HG03354 (cell line): Measurements from ENCODE around the gene PTCHD1.

ENCODE experiments used
- ATAC-seq: cut with Tn5 transposase; IDR thresholded peaks from one replicate; pipeline ENCODE4 v1.9.1; 2021; ENCODE audit warnings: mild to moderate bottlenecking; ENCODE audit not compliant: unreplicated experiment, poor library complexity, severe bottlenecking

Gene PTCHD1

DNA sequence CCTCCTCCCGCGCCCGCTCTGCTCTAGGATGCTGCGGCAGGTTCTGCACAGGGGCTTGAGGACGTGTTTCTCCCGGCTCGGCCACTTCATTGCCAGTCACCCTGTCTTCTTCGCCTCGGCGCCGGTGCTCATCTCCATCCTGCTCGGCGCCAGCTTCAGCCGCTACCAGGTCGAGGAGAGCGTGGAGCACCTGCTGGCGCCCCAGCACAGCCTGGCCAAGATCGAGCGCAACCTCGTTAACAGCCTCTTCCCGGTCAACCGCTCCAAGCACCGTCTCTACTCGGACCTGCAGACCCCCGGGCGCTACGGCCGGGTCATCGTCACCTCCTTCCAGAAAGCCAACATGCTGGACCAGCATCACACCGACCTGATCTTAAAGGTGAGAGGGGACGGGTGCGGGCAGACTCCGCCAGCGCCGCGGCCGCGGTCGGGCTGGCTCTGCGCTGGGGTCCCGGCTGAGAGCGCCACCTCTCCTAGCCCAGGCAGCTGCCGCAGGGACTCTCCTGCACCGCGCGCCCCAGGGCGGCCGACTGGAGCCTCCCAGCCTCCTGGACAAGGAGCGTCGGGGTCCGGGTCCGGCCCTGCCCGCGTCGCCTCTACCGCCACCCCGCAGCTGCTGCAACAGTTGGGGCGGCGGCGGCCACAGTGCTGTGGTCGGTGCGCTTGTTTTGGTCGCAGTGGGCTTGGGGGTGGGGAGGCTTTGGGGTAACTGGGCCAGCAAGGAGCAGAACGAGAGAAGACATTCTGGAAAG is at the start of gene PTCHD1:
PTCHD1 (plus strand) TSS at position 2 of the 752 bp plus-strand sequence; CDS start at position 29, 27 bp downstream.
- no peak for ATAC-seq

DNA sequence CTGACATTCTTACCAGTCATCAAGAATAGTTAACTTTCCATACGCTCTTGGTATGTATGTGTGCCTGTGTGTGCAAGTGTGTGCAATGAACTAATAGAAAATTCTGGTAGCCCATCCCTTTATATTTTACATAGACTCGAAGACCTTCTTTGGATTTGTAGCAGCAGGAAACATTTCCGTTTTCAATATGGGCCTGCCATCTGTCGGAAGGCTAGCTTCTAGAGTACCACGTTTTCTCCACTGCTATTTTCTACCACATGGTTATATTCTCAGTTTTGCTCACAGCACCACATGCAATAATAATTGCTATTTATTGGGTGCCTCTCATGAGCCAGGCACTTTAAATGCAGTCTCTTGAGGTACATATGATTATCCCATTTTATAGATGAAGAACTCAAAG is 47.9 kb upstream of the PTCHD1 start:
- ATAC-seq = no peak

DNA sequence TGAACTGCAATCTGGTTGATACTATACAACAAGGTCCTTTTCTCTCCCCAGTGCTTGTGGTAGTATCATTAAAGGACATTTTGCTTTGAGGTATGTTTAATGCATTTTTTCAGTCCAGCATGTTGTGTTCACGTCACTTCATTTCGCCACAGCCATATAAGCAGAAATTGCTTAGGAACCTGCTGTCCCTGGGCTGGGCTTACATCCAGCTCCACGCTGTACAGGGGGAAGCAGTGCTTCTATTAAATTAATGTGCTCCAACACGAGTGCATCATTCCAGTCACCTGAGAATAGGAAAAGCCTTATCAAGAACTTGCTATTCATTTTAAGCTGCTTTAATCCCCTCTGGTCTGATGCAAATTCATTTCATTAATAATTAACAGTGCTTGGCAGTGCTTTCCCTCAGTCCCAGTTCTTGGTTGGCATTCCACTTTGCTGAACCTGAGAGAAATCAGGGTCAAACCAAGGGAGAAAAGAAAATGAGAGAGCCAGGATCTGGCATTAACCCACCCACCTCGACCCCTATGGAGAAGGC is 47.4 kb upstream of the PTCHD1 start:
- no peak for ATAC-seq

DNA sequence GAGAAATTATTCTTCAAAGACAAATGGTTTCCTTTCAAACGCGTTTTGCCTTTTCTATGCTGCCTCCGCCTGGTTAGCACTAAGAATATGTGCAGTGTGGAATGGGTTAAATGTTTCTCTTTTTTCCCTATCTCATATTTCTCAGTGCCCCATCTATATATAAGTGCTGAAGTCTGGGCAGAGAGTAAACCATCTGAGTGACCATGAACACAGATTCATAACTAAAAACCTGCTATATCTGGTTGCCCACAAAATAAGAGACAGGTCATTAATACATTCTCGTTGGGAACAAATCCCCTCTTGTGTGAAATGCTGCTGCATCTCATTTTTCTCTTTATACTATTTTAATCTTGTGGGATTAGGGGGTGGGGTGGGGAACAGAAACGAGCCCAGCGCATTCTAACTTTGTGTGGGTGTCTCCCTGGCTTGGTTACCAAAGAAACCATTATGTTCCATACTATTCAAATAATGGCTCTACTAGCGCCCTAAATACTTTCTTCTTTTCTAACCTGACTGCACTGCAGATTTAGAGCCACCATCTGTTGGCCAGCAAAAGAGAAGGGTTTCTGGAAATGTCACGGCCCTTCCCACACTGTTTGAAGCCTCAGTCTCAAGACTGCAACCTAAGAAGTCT is 42.2 kb upstream of the PTCHD1 start:
- ATAC-seq = no peak

DNA sequence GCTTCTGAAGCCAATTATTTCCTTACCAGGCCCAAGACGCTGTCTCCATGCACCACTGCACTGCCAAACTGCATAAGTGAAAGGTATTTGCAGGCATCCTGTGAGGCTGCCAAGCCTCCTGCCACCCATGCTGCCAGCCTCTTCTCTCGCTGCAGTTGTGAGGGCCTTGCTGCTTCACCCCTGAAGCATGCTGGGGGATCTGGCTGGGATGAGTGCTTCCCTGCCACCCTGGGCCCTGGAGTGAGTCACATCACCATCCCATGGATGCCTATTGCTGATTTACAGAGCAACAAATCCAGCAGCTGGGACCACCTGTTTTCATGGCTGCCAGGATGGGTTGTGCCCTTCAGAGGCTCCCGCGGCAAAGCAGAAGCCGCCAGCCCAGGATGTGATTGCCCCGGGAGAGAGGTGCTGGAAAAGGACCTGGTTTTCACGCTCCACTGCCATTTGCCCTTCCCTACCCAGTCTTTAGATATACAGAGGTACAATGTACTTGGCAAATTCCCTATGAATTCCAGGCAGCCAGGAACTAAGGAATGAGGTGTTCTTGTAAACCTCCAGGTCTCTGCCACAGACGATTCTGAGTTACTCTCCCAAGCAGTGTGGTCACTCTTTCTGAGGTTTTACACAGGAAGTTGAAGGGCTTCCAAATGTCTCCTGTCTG is 41.5 kb upstream of the PTCHD1 start:
- ATAC-seq = no peak

DNA sequence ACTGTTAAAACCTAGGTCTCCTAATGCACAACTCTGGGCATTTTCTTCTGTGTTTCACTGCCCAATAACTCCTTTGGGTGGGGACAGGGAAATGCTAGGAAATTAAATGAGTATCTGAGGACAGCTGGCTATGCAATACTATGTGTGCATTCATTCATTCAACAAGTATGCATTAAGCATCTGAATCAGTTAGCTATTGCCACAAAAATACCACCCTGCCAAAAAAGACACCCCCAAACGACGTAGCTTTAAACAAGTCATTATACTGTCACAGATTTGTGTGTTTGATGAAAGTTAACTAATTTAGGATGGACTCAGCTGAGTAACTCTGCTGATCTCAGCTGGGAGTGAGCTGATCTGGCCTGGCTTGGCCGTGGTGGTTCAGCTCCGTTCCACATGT is 29.8 kb upstream of the PTCHD1 start:
- no peak for ATAC-seq

DNA sequence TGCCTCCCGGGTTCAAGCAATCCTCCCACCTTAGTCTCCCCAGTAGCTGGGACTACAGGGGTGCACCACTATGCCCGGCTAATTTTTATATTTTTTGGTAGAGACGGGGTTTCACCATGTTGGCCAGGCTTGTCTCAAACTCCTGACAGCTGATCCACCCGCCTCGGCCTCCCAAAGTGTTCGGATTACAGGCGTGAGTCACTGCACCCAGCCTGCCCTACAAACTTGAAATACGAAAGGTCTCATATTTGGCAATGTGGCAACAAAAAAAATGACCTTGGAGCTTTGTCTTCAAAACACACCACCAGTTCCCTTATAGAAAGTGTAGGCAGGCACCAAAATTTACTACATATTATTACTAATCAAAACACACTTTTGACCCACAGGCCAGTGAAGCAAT is 22.9 kb upstream of the PTCHD1 start:
- ATAC-seq = no peak

DNA sequence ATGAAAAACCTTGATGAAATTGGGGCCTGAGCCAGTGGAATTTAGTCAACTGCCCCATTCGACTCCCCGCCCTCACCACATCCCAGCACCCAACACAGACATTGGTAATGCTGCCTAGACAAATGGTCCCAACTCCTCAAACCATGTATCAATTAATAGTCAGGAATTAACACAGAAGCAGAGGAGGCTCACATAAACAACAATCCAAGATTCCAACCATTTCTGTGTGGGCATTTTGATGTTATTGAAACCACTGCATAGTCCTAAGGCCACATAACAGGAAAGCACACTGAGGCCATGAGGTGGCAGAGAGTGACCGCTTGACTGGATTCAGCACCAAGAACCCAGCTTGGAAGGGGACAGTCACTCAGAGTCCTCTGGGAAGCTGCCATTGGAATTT is 22.5 kb upstream of the PTCHD1 start:
- ATAC-seq = no peak

DNA sequence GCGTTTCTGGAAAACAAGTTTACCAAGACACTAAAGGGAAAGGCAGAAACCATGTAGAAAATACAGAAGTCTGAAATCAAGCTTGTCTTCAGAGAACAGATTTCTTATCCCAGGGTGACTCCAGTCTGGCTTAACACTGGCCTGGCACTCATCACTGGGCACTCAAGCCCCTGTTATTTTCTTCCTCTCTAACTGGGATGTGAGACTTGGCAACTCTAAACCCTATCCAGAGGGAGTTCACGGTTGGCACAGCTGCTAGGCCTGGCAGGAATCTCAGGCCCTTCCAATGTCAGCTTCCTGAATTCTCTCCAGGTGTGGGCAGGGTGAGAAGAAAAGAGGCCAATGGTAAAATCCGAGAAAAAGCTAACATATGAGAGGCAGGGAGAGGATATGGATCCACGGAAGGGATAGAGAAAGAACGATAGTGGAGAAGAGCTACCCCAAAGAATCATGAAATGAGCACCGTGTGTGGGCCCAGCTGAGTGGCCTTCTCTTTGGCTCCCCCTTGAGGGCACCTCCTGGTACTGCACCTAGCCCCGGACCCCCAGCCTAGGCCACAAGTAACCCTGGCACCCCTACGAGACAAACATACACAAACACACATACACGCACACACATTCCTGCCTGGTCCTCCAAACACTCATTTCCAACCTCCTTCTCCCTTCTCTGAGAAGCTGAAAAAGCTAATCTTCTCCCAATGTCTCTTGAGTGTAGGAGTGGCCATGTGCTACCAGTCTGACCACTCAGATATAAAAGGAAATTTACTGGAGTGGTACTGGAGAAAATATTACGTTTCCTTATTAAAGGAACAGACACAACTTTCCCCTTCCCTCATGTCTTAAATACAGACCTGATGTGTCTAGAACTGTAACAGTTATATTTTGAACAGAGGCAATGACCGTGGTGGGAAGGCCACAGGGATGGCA is 16.6 kb upstream of the PTCHD1 start:
- ATAC-seq = peak; percentile 92

DNA sequence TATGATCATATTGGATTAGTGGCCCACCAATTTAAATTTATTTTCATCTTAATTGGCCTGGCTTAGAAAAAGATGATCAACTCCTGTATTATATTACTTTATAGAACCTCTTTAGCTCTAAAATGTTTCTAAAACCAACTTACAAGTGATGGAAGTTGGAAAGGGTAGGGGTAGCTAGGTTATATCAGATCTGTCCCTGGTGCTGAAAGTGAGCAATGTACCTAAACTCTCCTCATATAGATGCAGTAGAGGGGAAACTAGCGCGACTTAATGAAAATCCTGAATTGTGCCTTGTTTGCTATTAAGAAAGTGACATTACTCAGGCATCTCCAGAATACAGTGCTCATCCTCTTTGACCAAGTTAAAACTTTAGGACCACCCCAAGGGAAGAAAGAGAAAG is 7.5 kb upstream of the PTCHD1 start:
- ATAC-seq = no peak

DNA sequence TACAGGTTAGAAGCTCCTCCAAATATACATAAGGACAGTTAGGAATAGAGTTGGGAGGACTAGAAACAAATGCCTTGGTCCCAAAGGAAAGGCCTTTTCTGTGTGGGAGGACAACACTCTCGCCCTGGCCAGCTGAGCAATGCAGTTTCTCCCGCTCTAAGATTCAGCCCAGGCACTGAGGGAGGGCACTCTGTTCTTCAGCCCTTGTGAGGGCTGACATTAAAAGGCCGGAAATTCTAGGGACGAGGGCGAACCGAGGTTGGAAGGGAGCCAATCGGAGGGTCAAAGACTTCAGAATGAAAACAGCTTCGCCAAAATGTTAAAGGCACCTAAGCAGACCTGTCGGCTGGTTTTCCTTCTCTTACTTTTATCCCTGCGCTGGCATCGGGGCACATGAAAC is 2.9 kb upstream of the PTCHD1 start:
- no peak for ATAC-seq

DNA sequence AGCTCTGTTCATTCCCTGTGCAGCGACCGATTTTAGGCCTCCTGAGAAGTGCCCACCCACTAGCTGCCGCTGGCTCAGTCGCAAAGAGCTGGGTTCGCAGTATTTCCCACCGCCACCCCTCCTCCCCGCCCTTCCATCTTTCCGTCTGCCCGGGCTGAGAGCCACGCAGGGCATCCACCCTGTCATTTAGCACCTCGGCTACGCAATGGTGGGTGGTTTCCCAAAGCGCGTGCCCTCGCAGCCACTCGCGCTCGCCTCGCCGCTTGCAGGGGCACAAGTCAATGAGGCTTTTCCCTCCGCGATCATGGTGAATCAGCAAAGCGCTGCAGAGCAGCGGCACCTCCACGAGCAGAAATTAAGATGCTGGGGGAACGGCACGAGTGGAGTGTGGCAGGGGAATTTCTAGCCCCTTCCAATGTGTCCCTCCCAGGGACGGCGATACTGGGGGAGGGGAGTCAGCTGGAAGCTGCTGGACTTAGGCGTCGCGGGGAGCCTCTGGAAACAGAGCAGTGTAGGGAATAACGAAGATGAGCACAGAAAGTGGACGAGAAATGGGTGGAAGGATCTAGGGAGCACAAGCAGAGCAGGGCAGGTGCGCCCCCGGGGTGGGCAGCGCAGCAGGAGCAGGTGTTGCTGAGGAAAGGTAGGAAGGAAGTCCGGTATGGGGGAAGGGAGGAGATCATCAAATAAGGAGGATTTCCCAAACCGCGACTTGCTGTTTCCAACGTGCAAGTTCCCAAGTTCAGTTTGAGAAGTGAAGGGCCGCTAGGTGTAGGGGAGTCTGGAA is 2.4 kb upstream of the PTCHD1 start:
- no peak for ATAC-seq

DNA sequence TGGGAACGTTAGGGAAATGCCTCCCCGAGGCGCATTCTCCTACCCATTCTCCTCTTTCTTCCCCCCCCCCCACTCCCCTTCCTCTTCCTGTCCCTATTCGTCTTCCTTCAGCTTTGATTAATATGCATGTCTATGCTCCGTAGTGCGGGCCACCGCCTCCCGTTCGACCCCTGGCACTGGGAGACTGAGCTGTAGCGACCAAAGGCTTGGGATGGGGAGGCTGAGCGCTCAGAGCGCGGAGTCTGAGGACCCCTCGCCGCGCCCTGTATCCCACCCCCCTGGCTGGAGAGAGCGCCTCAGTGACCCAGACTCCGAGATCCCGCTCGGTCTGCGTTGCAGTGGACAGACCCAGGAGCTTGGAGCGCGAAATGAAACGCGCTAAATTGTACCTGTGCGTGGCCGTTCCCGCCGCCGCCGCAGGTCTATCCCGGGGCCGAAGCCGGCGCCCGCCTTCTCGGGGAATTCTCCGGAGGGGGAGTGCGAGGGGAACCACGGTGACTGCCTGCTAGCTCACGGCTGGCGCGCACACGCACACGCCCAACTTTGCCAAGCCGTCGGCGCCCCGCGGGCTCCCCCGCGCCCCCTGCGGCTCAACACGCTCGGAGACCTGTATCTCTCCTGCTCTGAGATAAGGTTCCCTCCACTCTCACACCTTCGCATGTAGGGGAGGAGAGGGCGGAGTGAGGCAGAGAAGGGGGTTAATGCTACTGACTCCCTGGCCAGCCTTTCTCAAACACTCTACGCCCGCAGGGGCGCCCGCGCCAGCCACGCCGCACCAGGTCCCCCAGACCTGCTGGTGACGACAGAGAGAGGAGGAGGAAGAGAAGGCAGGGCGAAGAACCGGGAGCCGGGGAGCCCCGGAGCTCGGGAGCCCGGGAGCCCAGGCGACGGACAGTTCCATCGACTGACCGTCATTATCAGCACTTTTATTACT is 1.5 kb upstream of the PTCHD1 start:
- ATAC-seq = no peak

DNA sequence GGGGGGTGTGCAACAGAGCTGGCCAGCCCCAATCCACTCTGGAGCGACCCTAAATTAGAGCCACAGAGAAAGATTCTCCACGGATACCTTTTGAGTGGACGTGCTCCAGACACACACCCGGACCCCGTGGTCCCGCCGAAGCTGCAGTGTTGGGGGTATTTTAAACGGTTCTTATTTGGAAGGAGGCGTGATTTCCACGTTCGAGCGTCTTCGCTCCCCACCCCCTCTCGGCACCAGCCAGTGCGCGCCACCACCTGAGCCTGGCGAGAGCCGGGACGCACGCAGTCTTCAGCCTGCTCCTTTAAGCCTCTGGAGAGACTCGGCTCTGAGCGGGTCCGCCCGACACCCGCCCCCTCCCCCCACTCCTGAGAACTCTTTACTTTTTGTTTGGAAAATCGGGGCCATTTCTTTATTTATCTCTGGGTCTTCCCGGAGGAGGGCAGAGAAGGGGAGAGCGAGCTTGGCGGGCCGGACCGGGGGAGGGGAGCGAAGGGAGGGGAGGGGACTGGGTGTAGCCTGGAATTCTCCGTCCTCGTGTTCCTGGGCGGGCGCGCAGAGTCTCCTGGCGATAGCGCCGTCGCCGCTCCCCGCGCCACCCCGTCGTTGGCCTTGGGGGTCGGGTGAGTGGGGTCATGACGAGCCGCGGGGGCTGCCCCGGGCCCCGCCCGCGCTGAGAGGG is 668 bp upstream of the PTCHD1 start:
- no peak for ATAC-seq

DNA sequence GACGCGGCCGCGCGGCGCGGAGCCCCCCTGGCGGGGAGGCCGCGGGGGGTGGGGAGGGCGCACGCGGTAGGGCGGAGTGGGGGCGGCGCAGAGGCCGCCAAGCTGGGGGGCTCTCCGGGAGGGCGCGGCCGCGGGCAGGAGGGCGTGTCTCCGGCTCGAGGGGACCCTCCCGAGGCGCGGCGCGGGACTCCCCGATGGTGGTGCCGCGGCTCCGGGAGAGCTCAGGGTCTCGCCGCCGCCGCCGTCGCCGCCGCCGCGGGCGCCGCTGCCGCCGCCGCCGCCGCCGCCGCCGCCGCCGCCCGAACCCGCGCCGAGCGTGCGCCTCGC is 165 bp upstream of the PTCHD1 start:
- no peak for ATAC-seq

DNA sequence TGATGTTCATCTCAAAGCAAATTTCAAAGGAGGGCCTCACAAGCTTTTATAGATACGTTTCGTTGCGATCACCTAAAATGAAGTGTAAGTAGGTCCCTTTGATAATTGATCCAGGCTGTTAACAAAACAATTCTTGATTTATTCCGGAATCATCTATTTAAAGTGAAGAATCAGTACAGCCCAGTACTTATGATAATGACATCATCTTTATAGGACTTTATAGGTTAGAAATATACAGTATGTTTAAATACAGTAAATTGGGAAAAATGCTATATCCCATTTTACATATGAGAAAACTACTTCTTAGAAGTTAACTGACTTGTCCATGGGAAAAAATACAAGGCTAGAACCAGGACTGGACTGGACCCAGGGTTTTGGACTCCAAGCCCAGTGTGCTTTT is 3.7 kb downstream of the PTCHD1 start:
- no peak for ATAC-seq

DNA sequence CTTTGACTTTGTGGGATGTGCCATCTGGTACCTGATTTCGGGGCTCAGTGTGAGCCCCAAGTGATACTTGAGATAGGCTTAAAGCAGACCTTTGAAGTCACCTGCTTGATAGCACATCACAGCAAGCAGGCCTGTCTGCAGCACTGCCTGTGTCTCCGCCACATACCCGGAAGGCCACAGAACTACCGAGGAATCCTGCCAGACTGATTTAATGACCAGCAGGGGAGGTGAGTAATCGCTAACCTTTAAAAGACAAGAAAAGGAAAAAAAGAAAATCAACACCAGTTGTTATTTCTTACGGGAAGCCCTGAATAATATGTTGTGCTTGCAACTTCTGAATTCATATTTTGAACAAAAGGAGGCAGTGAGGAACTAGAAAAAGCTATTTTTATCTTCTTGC is 6.8 kb downstream of the PTCHD1 start:
- no peak for ATAC-seq
